Stomach smooth muscle (tissue), 2 donors: Measurements from ENCODE around the gene GADD45A.

ENCODE experiments used
- H3K27ac ChIP-seq: one replicate; pipeline ENCODE4 v1.7.0; 2013; ENCODE audit warnings: mild to moderate bottlenecking, low read length, inconsistent platforms
- H3K27me3 ChIP-seq, 2 donors: one replicate each; pipeline ENCODE4 v1.7.0; 2013; ENCODE audit warnings: low read length in 2 of 2; ENCODE audit not compliant: insufficient read depth in 2 of 2, control insufficient read depth in 1 of 2
- H3K36me3 ChIP-seq, 2 donors: one replicate each; pipeline ENCODE4 v1.7.0; 2013; ENCODE audit warnings: low read length in 2 of 2; ENCODE audit not compliant: control insufficient read depth in 2 of 2, insufficient read depth in 2 of 2
- H3K4me1 ChIP-seq: one replicate; pipeline ENCODE4 v1.7.0; 2013; ENCODE audit warnings: low read length; ENCODE audit not compliant: control insufficient read depth, insufficient read depth
- H3K4me3 ChIP-seq, 2 donors: one replicate each; pipeline ENCODE4 v1.7.0; 2013; ENCODE audit warnings: low read length in 2 of 2
- H3K9ac ChIP-seq, 2 donors: one replicate each; pipeline ENCODE4 v1.7.0; 2013; ENCODE audit warnings: low read length in 2 of 2, mild to moderate bottlenecking in 1 of 2
- H3K9me3 ChIP-seq, 2 donors: one replicate each; pipeline ENCODE4 v1.7.0; 2013; ENCODE audit warnings: low read length in 2 of 2; ENCODE audit not compliant: control insufficient read depth in 2 of 2
- donor health status: healthy.
- donor health status: Pancreatic carcinoma.

The GADD45A gene

DNA sequence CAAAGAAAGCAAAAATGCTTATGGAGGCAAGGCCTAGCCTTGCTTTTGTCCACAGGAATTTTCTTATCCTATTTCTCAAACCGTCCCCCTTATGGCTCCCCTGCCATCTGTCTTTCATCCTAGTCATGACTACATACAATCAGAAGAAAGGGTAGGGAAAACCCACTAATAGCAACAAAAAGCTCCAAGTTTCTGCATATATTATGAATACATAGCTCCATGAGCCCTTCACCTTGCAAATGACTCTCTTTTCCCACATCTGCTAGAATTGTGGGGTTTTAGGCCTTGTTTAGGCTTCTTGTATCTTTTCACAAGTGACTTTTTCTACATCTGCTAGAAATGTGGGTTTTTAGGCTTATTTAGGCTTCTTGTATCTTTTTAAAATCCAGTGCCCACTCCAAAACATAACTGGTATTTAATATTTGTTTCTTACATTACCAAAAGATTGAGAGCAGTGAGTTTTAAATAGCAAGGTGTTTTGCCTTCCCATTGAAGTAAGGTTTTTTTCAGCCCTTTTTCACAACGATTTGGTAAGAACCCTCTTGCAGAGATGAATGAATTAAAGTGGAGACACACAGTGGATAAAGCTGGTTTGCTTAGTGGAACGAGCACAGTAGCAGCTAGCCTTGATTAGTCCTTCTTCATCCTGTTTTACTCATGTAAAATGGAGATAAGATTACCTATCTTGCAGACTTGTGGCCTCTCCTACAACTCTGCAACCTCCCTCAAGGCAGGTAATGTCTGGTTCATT is 4.4 kb downstream of the GADD45A start:
- Histone ChIP-seq H3K27ac (no peak overlapping the region), H3K4me3 (no peak overlapping the region), H3K9ac (no peak overlapping the region), H3K9me3 (no peaks in the 10 kb centered on the region), H3K4me1 (peaks cover 5% of the 10 kb centered on the region), H3K36me3 (no peaks in the 10 kb centered on the region), H3K27me3 (no peaks in the 10 kb centered on the region)

DNA sequence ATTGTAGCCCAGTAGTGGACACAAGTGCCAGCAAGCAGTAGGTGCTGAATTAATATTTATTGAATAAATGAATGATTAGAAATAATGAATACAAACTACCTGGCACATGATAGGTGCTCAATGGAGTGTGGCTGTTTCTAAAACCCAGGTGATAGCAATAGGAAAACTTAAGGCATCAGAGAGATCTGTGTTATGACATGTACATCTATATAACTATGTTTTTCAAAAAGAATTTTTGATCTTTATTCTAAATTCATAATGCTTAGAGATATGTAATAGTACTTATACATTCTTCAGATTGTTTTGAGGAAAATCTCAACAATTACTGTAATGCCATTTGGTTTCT is 5.0 kb downstream of the GADD45A start:
- Histone ChIP-seq H3K9ac (no peak overlapping the region), H3K4me3 (no peak overlapping the region), H3K9me3 (no peaks in the 10 kb centered on the region), H3K27ac (no peak overlapping the region), H3K4me1 (peaks cover 4% of the 10 kb centered on the region), H3K36me3 (no peaks in the 10 kb centered on the region), H3K27me3 (no peaks in the 10 kb centered on the region)

DNA sequence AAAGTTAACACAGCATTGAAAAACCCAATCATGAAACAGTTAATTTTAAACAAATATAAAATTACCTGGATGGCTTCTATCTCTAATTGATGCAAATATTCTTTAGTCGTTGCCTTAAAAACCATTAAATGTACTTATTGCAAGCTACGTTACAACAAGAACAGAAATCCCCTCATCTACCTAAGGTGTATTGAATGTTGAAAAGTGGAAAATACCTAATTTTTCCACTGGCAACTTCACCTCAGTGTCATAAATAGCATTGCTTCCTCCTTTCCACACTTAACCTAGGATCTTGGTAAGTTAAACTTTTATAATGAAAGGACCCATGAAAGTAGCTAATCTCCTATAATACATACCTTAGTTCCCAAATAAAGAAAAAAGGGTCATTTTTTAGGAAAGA is 5.4 kb downstream of the GADD45A start:
- no peak overlapping the region for H3K4me3 ChIP-seq
- no peak overlapping the region for H3K27ac ChIP-seq
- H3K36me3 ChIP-seq: no peaks in the 10 kb centered on the region
- no peaks in the 10 kb centered on the region for H3K27me3 ChIP-seq
- no peaks in the 10 kb centered on the region for H3K9me3 ChIP-seq
- no peak overlapping the region for H3K9ac ChIP-seq
- H3K4me1 ChIP-seq: peaks cover 4% of the 10 kb centered on the region

DNA sequence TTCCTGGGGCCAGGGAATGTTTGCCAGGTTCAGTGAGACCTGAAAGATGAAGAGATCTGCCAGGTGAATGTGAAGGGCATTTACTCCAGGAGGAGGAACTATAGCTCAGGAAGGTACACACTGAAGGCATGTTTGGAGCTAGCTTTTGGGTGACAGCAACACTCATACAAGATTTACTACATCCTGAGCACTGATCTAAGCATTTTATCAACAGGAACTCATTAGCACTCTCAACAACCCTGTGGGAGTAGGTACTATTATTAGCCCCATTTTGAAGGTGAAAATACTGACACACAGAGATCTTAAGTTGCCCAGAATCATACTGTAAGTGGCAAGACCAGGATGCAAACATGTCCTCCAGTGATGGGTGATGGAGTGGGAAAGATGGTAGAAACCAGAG is 6.7 kb downstream of the GADD45A start:
- Histone ChIP-seq H3K27ac (no peak overlapping the region), H3K4me3 (no peak overlapping the region), H3K9me3 (no peaks in the 10 kb centered on the region), H3K36me3 (no peaks in the 10 kb centered on the region), H3K27me3 (no peaks in the 10 kb centered on the region), H3K4me1 (peaks cover 4% of the 10 kb centered on the region), H3K9ac (no peak overlapping the region)

DNA sequence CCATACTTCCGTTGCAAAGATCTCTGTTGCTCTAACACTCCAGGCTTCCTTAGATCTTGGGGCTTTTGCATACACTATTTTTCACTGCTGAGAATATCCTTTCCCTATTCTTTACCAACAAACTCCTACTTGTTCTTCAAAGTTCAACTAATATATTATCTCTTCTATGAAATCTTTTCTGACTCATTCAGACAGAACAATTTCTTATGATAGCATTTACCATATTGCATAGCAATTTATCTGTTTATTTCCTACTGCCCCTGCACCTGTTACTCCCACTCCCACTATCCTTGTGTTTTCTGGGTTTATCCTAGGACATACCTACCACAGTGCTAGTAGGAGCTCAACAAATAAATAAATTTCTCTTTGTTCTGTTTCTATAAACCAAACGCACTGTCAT is 11.0 kb downstream of the GADD45A start:
- Histone ChIP-seq H3K36me3 (peaks cover 0 to under 1% of the 10 kb centered on the region in 2 donors), H3K4me3 (no peak overlapping the region), H3K9ac (no peak overlapping the region), H3K27me3 (no peaks in the 10 kb centered on the region), H3K4me1 (no peaks in the 10 kb centered on the region), H3K27ac (no peak overlapping the region), H3K9me3 (no peaks in the 10 kb centered on the region)

DNA sequence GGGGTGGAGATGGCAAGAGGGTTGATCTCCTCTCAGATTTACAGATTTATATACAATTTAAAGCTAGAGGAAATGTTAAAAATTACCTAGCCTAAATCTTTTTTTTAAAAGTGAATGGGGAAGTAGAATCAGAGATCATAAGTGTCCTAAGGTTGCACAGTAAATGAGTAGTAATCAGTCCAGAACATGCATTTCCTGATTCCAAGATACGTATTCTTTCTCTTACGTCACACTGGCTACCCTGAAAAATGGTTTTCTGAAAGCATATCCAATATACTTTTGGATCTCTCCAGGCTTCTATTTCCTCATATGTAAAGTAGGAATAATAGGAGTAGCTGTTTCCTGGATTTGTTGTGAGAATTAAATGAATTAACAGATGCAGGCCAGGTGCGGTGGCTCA is 11.7 kb downstream of the GADD45A start:
- Histone ChIP-seq H3K27ac (no peak overlapping the region), H3K4me3 (no peak overlapping the region), H3K27me3 (no peaks in the 10 kb centered on the region), H3K36me3 (peaks cover 0 to 3% of the 10 kb centered on the region in 2 donors), H3K9ac (no peak overlapping the region), H3K4me1 (no peaks in the 10 kb centered on the region), H3K9me3 (no peaks in the 10 kb centered on the region)

DNA sequence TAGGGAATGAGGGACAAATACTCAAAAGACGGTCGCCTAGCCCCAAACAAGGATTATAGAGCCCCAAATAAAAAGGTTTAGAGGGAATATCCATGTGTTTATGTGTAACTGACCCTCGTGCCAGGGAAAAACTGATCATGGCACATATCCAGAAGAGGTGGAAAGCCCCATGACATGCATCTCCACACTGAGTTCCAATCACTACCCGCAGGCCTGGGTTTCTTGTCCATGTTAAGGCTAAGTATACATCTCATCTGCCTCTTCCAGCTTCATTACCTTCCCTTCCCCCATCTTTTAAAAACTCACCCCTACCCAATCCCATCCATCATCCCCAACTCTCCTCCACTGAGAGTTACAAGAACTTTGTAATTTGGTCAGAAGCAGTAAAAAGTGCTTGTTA is 15.2 kb downstream of the GADD45A start:
- Histone ChIP-seq H3K9ac (no peak overlapping the region), H3K36me3 (peaks cover 7 to 13% of the 10 kb centered on the region in 2 donors), H3K4me3 (no peak overlapping the region), H3K27ac (no peak overlapping the region), H3K27me3 (no peaks in the 10 kb centered on the region), H3K4me1 (no peaks in the 10 kb centered on the region), H3K9me3 (no peaks in the 10 kb centered on the region)

DNA sequence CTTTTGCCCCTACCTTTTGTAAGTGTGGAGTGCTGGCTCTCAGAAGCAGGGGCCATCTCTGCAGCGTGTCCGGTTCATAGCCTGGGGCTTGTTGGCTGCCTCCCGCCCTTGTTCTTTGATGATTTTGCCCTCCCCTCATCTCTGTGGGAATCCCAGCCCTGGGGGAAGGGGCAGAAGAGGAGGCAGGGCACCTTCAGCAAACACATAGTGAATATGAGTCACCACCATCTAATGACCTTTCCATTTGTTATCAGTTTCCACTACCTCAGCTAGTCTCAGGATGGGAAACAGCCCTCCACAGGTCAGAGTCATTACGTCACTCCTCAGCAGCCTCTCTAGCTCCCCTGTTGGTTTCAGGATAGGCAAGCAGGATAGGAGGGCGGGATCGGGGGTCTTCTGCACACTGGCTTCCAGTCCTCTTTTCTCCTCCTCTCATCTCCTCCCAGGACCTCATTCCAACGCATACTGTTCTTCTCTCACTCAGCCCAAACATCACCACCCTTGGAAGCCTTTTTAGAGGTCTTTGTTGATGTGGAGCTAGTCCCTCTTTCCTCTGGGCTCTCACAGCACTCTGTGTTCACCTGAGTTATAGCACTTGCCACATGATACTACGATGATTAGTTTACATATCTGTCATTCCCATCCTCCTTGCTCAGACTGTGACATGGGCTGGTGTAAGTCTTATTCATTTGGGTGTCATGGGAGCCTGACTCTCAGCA is 15.8 kb downstream of the GADD45A start:
- Histone ChIP-seq H3K9me3 (no peaks in the 10 kb centered on the region), H3K9ac (no peak overlapping the region), H3K27me3 (no peaks in the 10 kb centered on the region), H3K4me1 (no peaks in the 10 kb centered on the region), H3K4me3 (no peak overlapping the region), H3K27ac (no peak overlapping the region), H3K36me3 (peaks cover 7 to 19% of the 10 kb centered on the region in 2 donors)

DNA sequence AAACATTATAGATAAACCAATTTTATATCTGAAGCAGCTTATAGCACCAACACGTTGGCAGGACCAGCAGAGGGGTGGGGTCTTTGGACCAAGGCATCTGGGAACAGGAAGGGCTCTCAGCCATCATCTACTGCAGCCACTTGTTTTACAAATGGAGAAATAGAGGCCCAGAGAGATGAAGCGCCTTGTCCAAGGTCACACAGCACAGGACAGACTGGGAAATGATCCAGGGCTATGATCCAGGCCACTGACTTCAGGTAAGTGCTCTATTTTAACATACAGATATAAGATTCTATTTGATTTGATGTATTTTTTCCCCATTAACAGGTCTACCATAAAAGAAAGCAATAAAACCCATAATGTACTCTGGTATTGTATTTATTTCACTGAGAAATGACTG is 16.9 kb downstream of the GADD45A start:
- no peak overlapping the region for H3K9ac ChIP-seq
- H3K36me3 ChIP-seq: peaks cover 7 to 19% of the 10 kb centered on the region in 2 donors
- no peaks in the 10 kb centered on the region for H3K27me3 ChIP-seq
- H3K9me3 ChIP-seq: no peaks in the 10 kb centered on the region
- H3K4me3 ChIP-seq: no peak overlapping the region
- H3K4me1 ChIP-seq: peaks cover 2% of the 10 kb centered on the region
- H3K27ac ChIP-seq: no peak overlapping the region

DNA sequence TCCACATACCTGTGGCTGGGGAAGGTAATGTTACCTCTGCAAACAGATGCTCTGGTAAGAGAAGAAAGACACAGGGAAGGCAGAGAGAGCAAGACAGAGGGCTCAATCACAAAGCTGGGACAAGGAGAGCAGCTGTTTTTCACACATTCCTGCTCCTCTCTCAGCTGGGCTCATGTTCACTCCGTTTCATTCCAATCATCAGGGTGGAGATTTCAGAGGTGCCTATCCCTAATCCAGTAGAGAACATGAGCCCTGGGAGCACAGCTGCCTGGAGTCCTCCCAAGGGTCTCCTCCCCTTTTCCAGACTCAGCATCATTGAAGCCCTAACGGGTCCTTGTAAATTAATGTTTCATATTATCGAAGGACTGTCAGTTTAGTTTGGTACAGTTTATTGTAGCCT is 19.4 kb downstream of the GADD45A start:
- Histone ChIP-seq H3K4me3 (no peak overlapping the region), H3K36me3 (peaks cover 7 to 21% of the 10 kb centered on the region in 2 donors), H3K4me1 (peaks cover 2% of the 10 kb centered on the region), H3K27ac (no peak overlapping the region), H3K9ac (no peak overlapping the region), H3K27me3 (no peaks in the 10 kb centered on the region), H3K9me3 (no peaks in the 10 kb centered on the region)
